Pancreas (tissue), 10 donors: ENCODE data around the gene ADGRG6. TPM values are rescaled to one million over a fixed set of nuclear protein-coding genes. Genes with fewer than 3 reads are reported as not detected.

Experiments used
- ATAC-seq, 4 donors: fragments of 200-7000 bp; cut with Tn5 transposase; one replicate each; pipeline versions ENCODE4 v1.8.0 to v1.9.1; 2020; ENCODE audit warnings: mild to moderate bottlenecking in 4 of 4, moderate library complexity in 4 of 4
- DNase-seq, 6 donors: peaks; one replicate each; pipeline ENCODE4 v3.0.0-alpha.2; 2020
- FAIRE-seq: peaks from 2 replicates; lab custom pipeline; 2012; peaks lifted over from hg19 to GRCh38; lab: Jason Lieb, UNC
- H3K27ac ChIP-seq, 4 donors: fragments of 200-600 bp; sonication (generic); 1 replicate in 3 of 4; 2 replicates in 1 of 4; pipeline versions ENCODE4 v1.5.0 to v1.8.0; 2020
- H3K27me3 ChIP-seq, 4 donors: fragments of 200-600 bp; one replicate each; pipeline ENCODE4 v1.8.0; 2021
- H3K36me3 ChIP-seq, 3 donors: fragments of 200-600 bp; sonication (generic) in 1 of 3; one replicate each; pipeline versions ENCODE4 v1.5.0 to v1.8.0; 2020 to 2021
- H3K4me1 ChIP-seq, 3 donors: fragments of 200-600 bp; one replicate each; pipeline ENCODE4 v1.8.0; 2021
- H3K4me3 ChIP-seq, 4 donors: fragments of 200-600 bp; sonication (generic) in 2 of 4; one replicate each; pipeline versions ENCODE4 v1.5.0 to v1.8.0; 2020 to 2021
- H3K9me3 ChIP-seq, 4 donors: fragments of 200-600 bp; one replicate each; pipeline ENCODE4 v1.8.0; 2021
- WGBS, 2 donors: extraction: QIAGEN DNeasy Blood & Tissue Kit; methylation state at CpG; one replicate each; pipeline ENCODE4 v1.1.7; 2013; 5-methylcytosine and 5-hydroxymethylcytosine counted together
- intact Hi-C, 3 donors: fragments of 100-400 bp; cut with DNase I; formaldehyde crosslinking; loops; one replicate each; pipeline versions ENCODE4 v1.11.1 to v1.14.2; 2022
- polyA plus RNA-seq, 2 donors: library from polyadenylated mRNA; stranded (reverse); fragments of 200-250 nt; gene quantifications; one replicate each; pipeline ENCODE4 v1.2.3, GENCODE V29; 2013
- total RNA-seq, 6 donors: library from RNA; stranded (reverse); fragmentation: NEBNext Ultra II Directional in 4 of 6; extraction: Animal tissue kit (Norgen Biotek cat#: 25700) in 4 of 6; gene quantifications; one replicate each; pipeline versions ENCODE4 v1.2.1 to v1.2.4, GENCODE V29; 2021 to 2023
- TF ChIP-seq, protein P1 (sequence below), 4 donors: fragments of 200-600 bp; sonication (generic) in 3 of 4; IDR thresholded peaks; one replicate each; pipeline versions ENCODE4 v1.5.0 to v1.8.0; 2021; ENCODE audit warnings: antibody characterized with exemption in 4 of 4
- donor health status: healthy with polysubstance abuse.
- donor health status: DM: no; HTN: no; CAD: no; lungs with moderate emphysema.
- donor health status: DM: no; HTN: no; CAD: no.
- donor health status: control.
- donor health status: control.
- donor health status: Bipolar disorder and iron deficiency.
- donor health status: DM: yes; HTN: yes; CAD: no.
- donor health status: DM: no; HTN: no; CAD: no.
- donor health status: DM: no; HTN: no; CAD: no.
- donor health status: DM: yes; HTN: yes; CAD: no.

The ADGRG6 gene
- total and polyA plus RNA-seq, 8 donors, result 1.6 to 10.7 (median 4.2) TPM

DNA sequence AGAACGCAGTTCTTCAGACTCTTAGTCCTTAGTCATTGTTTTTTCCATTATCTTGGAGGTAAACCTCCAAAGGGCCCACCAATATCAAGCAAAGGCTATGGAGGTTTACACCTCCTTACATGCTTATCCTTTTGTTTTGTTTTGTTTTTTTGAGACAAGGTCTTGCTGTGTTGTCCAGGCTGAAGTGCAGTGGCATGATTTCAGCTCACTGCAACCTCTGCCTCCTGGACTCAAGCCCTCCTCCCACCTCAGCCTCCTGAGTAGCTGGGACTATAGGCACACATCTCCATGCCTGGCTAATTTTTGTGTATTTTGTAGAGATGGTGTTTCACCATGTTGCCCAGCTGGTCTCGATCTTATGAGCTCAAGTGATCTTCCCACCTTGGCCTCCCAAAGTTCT, 26.3 kb downstream of the ADGRG6 start:
- no peak for DNase-seq
- FAIRE-seq, result no peak
- Histone ChIP-seq H3K27me3 (no peaks in the 10 kb centered on the region), H3K27ac (no peak overlapping the region), H3K4me1 (no peaks in the 10 kb centered on the region), H3K36me3 (no peaks in the 10 kb centered on the region), H3K9me3 (no peaks in the 10 kb centered on the region), H3K4me3 (no peak overlapping the region)
- ATAC-seq, result no peak
- WGBS, 2 donors, result 79 to 84% methylated on average over 2 of the region's 2 CpGs
- intact Hi-C loops, result no loop called here
- TF ChIP-seq, protein P1, sequence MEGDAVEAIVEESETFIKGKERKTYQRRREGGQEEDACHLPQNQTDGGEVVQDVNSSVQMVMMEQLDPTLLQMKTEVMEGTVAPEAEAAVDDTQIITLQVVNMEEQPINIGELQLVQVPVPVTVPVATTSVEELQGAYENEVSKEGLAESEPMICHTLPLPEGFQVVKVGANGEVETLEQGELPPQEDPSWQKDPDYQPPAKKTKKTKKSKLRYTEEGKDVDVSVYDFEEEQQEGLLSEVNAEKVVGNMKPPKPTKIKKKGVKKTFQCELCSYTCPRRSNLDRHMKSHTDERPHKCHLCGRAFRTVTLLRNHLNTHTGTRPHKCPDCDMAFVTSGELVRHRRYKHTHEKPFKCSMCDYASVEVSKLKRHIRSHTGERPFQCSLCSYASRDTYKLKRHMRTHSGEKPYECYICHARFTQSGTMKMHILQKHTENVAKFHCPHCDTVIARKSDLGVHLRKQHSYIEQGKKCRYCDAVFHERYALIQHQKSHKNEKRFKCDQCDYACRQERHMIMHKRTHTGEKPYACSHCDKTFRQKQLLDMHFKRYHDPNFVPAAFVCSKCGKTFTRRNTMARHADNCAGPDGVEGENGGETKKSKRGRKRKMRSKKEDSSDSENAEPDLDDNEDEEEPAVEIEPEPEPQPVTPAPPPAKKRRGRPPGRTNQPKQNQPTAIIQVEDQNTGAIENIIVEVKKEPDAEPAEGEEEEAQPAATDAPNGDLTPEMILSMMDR (IDR thresholded peaks at IDR 0.05), result no peak

DNA sequence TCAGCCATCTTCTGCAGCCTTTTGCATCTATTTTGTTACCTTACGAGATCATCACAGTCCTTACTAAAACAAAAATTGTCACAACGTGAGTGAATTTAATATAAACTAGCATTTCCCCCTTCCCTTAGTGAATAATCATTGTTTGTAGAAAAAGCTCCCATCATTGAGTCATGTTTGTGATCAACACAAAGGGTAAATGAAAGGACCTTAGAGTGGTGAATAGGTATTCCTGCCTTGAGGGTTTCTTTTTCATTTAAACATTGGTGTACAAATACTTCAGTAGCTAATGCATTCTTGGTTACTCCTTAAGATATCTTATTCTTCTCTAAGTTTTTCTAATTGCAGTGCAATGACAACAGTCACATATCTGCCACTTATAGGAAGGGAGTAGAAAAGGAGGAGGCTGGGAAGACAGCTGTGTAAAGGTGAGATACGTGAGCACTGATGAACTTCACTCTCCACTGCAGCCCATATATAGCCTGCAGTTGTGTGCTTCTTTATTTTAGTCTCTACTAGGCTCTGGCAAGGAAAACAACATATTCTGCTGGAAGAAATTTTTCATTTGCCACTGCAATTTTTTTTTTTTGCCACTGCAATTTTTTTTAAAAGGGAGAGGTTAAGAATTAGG, 27.8 kb downstream of the ADGRG6 start:
- Histone ChIP-seq H3K36me3 (no peaks in the 10 kb centered on the region), H3K27me3 (no peaks in the 10 kb centered on the region), H3K9me3 (no peaks in the 10 kb centered on the region), H3K4me1 (no peaks in the 10 kb centered on the region), H3K27ac (no peak overlapping the region), H3K4me3 (no peak overlapping the region)
- intact Hi-C loops, result no loop called here
- ATAC-seq (no peak), DNase-seq (no peak), FAIRE-seq (no peak)
- TF ChIP-seq, protein P1 (IDR thresholded peaks at IDR 0.05), result no peak
- WGBS, 2 donors, result 69 to 73% methylated on average over 3 of the region's 3 CpGs

DNA sequence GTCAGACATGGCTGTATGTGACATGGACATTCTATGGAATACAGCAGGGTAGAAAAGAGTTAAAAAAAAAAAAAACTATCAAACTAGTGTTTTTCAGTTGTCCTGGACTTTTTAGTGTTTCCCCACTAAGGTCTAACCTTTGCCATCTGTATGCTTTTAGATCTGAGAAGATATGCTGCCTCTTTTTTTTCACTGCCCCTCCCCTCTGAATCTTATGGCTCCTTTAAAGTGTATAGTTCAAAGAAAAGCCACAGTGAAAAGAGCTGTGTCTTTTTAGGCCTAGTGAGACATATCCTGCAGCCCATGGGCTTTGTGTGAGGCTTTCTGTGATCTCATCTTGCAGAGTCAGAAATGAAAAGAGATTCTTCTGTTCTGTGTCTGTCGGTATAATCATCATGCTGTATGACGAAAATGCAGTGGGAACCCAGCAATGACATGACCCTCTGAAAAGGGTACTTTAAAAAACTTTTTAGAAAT, 29.3 kb downstream of the ADGRG6 start:
- no peaks in the 10 kb centered on the region for H3K9me3 ChIP-seq
- ATAC-seq (no peak), DNase-seq (no peak), FAIRE-seq (no peak)
- no peak overlapping the region for H3K27ac ChIP-seq
- no peaks in the 10 kb centered on the region for H3K27me3 ChIP-seq
- no peaks in the 10 kb centered on the region for H3K36me3 ChIP-seq
- TF ChIP-seq, protein P1 (IDR thresholded peaks at IDR 0.05), result no peak
- intact Hi-C loops, result no loop called here
- H3K4me1 ChIP-seq, result no peaks in the 10 kb centered on the region
- WGBS, 2 donors, result 69 to 70% methylated on average over 2 of the region's 2 CpGs
- no peak overlapping the region for H3K4me3 ChIP-seq

DNA sequence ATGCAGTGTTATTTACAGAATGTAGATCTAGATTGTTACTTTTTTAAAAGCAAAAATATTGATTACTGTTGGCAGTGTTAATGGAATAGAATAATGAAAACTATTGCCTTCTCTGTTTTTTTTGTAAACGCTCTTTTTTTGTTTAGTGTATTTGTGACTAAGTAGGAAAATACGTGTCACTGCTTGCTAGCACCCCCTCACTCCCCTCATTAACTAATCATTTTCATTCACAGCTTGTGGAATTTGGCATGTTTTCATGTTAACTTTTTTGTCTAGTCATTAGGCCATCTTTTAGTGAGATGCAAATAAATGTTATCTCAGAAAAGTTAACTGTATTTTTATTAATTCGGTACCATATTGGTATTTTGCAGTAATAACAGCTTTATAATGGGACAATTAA, 29.8 kb downstream of the ADGRG6 start:
- FAIRE-seq (no peak), ATAC-seq (no peak), DNase-seq (no peak)
- no peaks in the 10 kb centered on the region for H3K4me1 ChIP-seq
- H3K4me3 ChIP-seq, result no peak overlapping the region
- no peaks in the 10 kb centered on the region for H3K36me3 ChIP-seq
- TF ChIP-seq, protein P1 (IDR thresholded peaks at IDR 0.05), result no peak
- no peak overlapping the region for H3K27ac ChIP-seq
- intact Hi-C loops, result no loop called here
- no peaks in the 10 kb centered on the region for H3K27me3 ChIP-seq
- H3K9me3 ChIP-seq, result no peaks in the 10 kb centered on the region
- WGBS, 2 donors, result 72 to 80% methylated on average over 3 of the region's 3 CpGs

DNA sequence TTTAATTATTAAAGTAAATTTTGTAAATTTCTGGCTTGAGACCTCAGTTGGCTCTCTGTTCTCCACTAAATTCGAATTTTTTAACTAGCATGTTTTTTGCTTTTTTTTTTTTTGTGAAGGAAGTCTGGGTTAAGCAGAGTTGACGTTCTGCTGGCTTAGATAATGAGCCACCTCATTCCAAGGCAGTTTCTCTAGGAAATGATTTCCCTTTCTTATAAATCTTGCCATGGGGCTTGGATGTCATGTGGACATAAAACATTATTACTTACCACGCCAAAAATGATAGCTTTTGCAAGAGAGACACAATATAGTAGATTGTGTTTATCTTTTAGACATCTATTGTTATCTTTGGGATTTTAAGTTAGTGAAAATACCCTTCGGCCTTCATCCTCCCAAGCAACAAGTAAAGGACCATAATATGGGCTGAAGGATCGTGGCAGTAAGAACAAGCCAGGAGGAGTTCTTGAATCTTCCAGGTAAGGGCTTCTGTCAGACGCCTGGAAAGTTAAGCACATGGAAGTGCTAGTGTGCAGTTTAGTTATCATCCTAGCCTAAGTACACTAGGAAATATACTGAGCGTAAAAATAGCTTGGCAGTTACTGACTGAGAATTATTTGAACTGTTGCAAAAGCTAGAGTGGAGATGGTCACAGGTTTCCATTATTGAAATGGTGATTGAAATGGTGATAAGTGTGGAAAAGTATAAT, 30.7 kb downstream of the ADGRG6 start:
- no peak for DNase-seq
- no peaks in the 10 kb centered on the region for H3K36me3 ChIP-seq
- no peak for ATAC-seq
- intact Hi-C loops, result no loop called here
- H3K27me3 ChIP-seq, result no peaks in the 10 kb centered on the region
- no peak overlapping the region for H3K27ac ChIP-seq
- TF ChIP-seq, protein P1 (IDR thresholded peaks at IDR 0.05), result no peak
- no peaks in the 10 kb centered on the region for H3K4me1 ChIP-seq
- H3K4me3 ChIP-seq, result no peak overlapping the region
- 67 to 75% methylated on average over 7 of the region's 7 CpGs for WGBS, 2 donors
- FAIRE-seq, result no peak
- no peaks in the 10 kb centered on the region for H3K9me3 ChIP-seq
